HUES64 (cell line): ENCODE measurements around the gene RNF40.
A peak's percentile ranks its signal among the peaks of the same experiment; 100 is the strongest.

ENCODE experiments used
- H3K27ac ChIP-seq: 2 replicates; pipeline ENCODE4 v1.7.0; 2013; ENCODE audit warnings: low read depth, low read length, inconsistent platforms
- H3K27me3 ChIP-seq: 2 replicates; pipeline ENCODE4 v1.6.1; 2013; ENCODE audit warnings: mild to moderate bottlenecking, low read length; ENCODE audit not compliant: insufficient read depth
- H3K36me3 ChIP-seq: 2 replicates; pipeline ENCODE4 v1.6.1; 2013; ENCODE audit warnings: mild to moderate bottlenecking, low read length; ENCODE audit not compliant: insufficient read depth
- H3K4me1 ChIP-seq: 2 replicates; pipeline ENCODE4 v1.6.1; 2013; ENCODE audit warnings: mild to moderate bottlenecking, low read length, moderate library complexity; ENCODE audit not compliant: insufficient read depth
- H3K4me3 ChIP-seq: 2 replicates; pipeline ENCODE4 v1.5.1; 2013; ENCODE audit warnings: mild to moderate bottlenecking, low read length, moderate library complexity
- H3K9ac ChIP-seq: 2 replicates; pipeline ENCODE4 v1.6.1; 2013; ENCODE audit warnings: mild to moderate bottlenecking, low read depth, low read length
- H3K9me3 ChIP-seq: 2 replicates; pipeline ENCODE4 v1.6.1; 2013; ENCODE audit warnings: low read depth, low read length; ENCODE audit not compliant: insufficient read depth
- WGBS: fragments of 150-250, 120-280 bp; methylation state at CpG from one replicate; pipeline ENCODE4 v1.1.7; 2013; ENCODE audit warnings: missing lambda C conversion rate; 5-methylcytosine and 5-hydroxymethylcytosine counted together

Gene RNF40

GRCh38 chr16:30755955-30756780 lies 6.0 kb upstream of the RNF40 start:
- Histone ChIP-seq H3K9ac (no peak overlapping the region), H3K27ac (no peak overlapping the region), H3K27me3 (no peaks in the 10 kb centered on the region), H3K36me3 (peaks cover 60% of the 10 kb centered on the region), H3K9me3 (no peaks in the 10 kb centered on the region), H3K4me1 (peaks cover 4% of the 10 kb centered on the region; the same call in 1 of the 2 replicates), H3K4me3 (no peak overlapping the region)
- WGBS: 94% methylated on average over 20 of the region's 20 CpGs

- Histone ChIP-seq H3K27ac (no peak overlapping the region), H3K9ac (no peak overlapping the region), H3K9me3 (no peaks in the 10 kb centered on the region), H3K27me3 (no peaks in the 10 kb centered on the region), H3K36me3 (peaks cover 55% of the 10 kb centered on the region), H3K4me3 (no peak overlapping the region), H3K4me1 (peaks cover 4% of the 10 kb centered on the region; the same call in 1 of the 2 replicates)
- 94% methylated on average over 13 of the region's 13 CpGs for WGBS
Observed at GRCh38 chr16:30756781-30757100, 5.4 kb upstream of the RNF40 start.

DNA sequence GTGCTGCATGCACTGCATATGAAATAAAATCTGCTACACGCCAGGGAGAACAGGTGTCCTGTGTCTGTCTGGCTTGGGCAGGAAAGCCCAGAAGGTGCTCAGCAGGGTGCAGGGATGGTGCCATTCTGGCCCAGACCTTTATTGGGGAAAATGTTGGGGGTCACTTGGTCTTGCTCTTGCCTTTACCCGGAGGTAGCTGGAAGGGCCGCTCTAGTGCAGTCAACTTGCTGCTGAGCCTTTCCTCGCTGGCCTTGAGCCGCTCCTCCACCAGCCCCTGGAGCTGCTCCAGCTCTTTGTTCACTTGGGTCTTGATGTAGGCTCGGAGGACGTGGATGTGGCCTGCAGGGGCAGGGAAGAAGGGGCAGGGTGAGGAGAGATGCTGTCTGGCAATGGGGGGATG lies 4.8 kb upstream of the RNF40 start:
- Histone ChIP-seq H3K27ac (no peak overlapping the region), H3K36me3 (peaks cover 54% of the 10 kb centered on the region), H3K4me1 (peaks cover 4% of the 10 kb centered on the region; the same call in 1 of the 2 replicates), H3K27me3 (no peaks in the 10 kb centered on the region), H3K9ac (no peak overlapping the region), H3K4me3 (no peak overlapping the region), H3K9me3 (no peaks in the 10 kb centered on the region)
- WGBS: 92% methylated on average over 7 of the region's 7 CpGs

GRCh38 chr16:30758988-30759491 lies 3.1 kb upstream of the RNF40 start:
- Histone ChIP-seq H3K4me1 (peaks cover 9% of the 10 kb centered on the region; the same call in 1 of the 2 replicates), H3K27me3 (no peaks in the 10 kb centered on the region), H3K9ac (no peak overlapping the region), H3K4me3 (no peak overlapping the region), H3K36me3 (peaks cover 49% of the 10 kb centered on the region), H3K27ac (no peak overlapping the region), H3K9me3 (no peaks in the 10 kb centered on the region)
- 92% methylated on average over 10 of the region's 10 CpGs for WGBS

GRCh38 chr16:30760001-30760559 lies 2.0 kb upstream of the RNF40 start:
- peaks cover 9% of the 10 kb centered on the region; the same call in 1 of the 2 replicates for H3K4me1 ChIP-seq
- H3K4me3 ChIP-seq: no peak overlapping the region
- H3K36me3 ChIP-seq: peaks cover 50% of the 10 kb centered on the region
- WGBS: 91% methylated on average over 7 of the region's 7 CpGs
- no peaks in the 10 kb centered on the region for H3K27me3 ChIP-seq
- no peaks in the 10 kb centered on the region for H3K9me3 ChIP-seq
- H3K27ac ChIP-seq: no peak overlapping the region
- no peak overlapping the region for H3K9ac ChIP-seq

DNA sequence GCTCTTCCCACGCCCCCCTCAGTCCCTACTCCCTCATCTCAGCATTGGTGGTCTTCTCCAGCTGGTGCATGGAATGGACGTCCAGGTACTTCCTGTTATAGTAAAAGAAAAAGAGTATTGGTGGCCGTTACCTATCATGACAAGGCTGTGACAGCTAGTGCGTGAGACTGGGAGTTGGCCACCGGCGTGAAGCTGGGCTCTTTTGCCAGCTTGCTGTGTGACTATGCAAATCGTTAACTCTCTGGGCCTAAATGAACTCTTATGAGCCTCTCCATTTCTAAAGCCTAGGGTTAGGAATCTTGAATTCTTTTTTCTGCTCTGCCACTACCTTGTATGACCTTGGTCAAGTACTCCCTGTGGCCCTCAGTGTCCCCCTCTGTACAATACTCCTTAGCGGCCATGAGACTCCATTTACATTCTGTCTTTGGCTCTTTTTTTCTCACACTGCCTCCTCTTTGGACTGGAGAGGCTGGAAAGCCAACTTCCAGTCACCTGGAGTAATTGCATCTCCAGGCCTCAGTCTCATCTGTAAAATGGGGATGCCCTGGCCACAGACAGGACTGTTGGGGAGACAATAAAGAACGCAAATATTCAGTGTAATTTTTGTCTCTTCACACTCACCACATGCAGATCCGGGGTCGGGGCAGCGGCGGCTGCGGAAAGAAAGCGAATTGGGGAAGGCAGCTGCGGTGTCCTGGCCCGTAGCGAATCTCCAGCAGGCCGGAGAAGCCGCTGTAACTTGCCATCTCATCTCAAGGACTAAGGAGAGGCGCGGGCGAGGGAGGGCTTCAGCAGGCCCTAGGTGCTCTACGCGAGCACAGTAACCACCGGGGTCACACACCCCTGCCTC lies 1.3 kb upstream of the RNF40 start:
- Histone ChIP-seq H3K27ac (no peak overlapping the region), H3K9ac (peak overlapping the region; percentile 62; the same call in 1 of the 2 replicates)

DNA sequence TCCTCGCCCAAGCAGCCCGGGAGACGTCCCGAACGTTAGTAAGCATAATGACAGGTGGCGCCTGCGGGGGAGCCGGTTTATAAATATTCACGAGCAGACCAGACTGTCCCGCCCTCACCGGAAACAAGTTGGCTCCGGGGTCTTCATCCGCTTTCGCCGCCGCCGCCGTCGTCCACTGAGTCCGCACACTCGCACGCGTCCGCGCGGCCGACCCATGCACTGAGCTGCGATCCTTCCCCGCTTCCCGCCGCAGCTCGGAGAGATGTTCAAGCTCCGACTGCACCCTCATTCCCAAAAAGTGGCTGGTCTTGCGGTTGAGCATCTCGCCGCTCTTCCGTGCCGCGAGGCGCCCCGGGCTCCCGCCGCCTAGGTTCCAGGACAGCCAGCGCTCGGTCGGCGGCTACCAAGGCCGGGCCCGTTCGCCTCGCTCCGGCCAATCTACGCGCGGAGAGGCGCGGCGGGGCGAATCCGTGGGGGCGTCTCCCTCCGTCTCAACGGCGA lies 645 bp upstream of the RNF40 start:
- peak overlapping the region; percentile 62; the same call in 1 of the 2 replicates for H3K9ac ChIP-seq
- peaks cover 9% of the 10 kb centered on the region; the same call in 1 of the 2 replicates for H3K4me1 ChIP-seq
- peak overlapping the region; percentile 96 for H3K4me3 ChIP-seq
- H3K27ac ChIP-seq: peak overlapping the region; percentile 60; the same call in 1 of the 2 replicates
- H3K36me3 ChIP-seq: peaks cover 52% of the 10 kb centered on the region
- WGBS: under 1% methylated on average over 64 of the region's 64 CpGs
- H3K9me3 ChIP-seq: no peaks in the 10 kb centered on the region
- H3K27me3 ChIP-seq: no peaks in the 10 kb centered on the region

More for the DNA sequence above, 1.3 kb upstream of the RNF40 start:
- WGBS: 31% methylated on average over 26 of the region's 26 CpGs
- Histone ChIP-seq H3K27me3 (no peaks in the 10 kb centered on the region), H3K4me3 (peak overlapping the region; percentile 96), H3K36me3 (peaks cover 52% of the 10 kb centered on the region), H3K9me3 (no peaks in the 10 kb centered on the region), H3K4me1 (peaks cover 9% of the 10 kb centered on the region; the same call in 1 of the 2 replicates)

GRCh38 chr16:30762991-30763725 lies 1.0 kb downstream of the RNF40 start:
- H3K4me3 ChIP-seq: peak overlapping the region; percentile 96
- H3K36me3 ChIP-seq: peaks cover 60% of the 10 kb centered on the region
- no peak overlapping the region for H3K27ac ChIP-seq
- H3K9me3 ChIP-seq: no peaks in the 10 kb centered on the region
- WGBS: 80% methylated on average over 15 of the region's 15 CpGs
- peak overlapping the region; percentile 91 for H3K9ac ChIP-seq
- H3K27me3 ChIP-seq: no peaks in the 10 kb centered on the region
- peaks cover 9% of the 10 kb centered on the region; the same call in 1 of the 2 replicates for H3K4me1 ChIP-seq

GRCh38 chr16:30764086-30764485 lies 2.0 kb downstream of the RNF40 start:
- H3K4me3 ChIP-seq: no peak overlapping the region; the same call in 1 of the 2 replicates
- H3K27me3 ChIP-seq: no peaks in the 10 kb centered on the region
- H3K9me3 ChIP-seq: no peaks in the 10 kb centered on the region
- H3K36me3 ChIP-seq: peaks cover 69% of the 10 kb centered on the region
- H3K4me1 ChIP-seq: peaks cover 9% of the 10 kb centered on the region; the same call in 1 of the 2 replicates
- WGBS: 95% methylated on average over 11 of the region's 11 CpGs
- H3K9ac ChIP-seq: no peak overlapping the region
- no peak overlapping the region for H3K27ac ChIP-seq

GRCh38 chr16:30764816-30765465 lies 2.8 kb downstream of the RNF40 start:
- 92% methylated on average over 12 of the region's 12 CpGs for WGBS
- peaks cover 71% of the 10 kb centered on the region for H3K36me3 ChIP-seq
- H3K4me3 ChIP-seq: no peak overlapping the region

More at GRCh38 chr16:30764816-30765465, 2.8 kb downstream of the RNF40 start:
- Histone ChIP-seq H3K9ac (no peak overlapping the region), H3K27me3 (no peaks in the 10 kb centered on the region), H3K4me1 (peaks cover 9% of the 10 kb centered on the region; the same call in 1 of the 2 replicates), H3K27ac (no peak overlapping the region), H3K9me3 (no peaks in the 10 kb centered on the region)
